Lower leg skin (tissue), 3 donors: ENCODE measurements around the gene UBL4B.

Source experiments
- CTCF ChIP-seq, 3 donors: fragments of 450-650 bp; IDR thresholded peaks; one replicate each; pipeline ENCODE4 v1.5.1; 2016; ENCODE audit warnings: antibody characterized with exemption in 3 of 3, mild to moderate bottlenecking in 3 of 3, moderate library complexity in 2 of 3
- POLR2A ChIP-seq, 2 donors: fragments of 450-650 bp; IDR thresholded peaks; one replicate each; pipeline ENCODE4 v1.6.1; 2016 to 2017; ENCODE audit warnings: antibody characterized with exemption in 2 of 2, mild to moderate bottlenecking in 1 of 2, moderate library complexity in 1 of 2

GRCh38 chr1:110092991-110093390 lies 19.3 kb upstream of the UBL4B start:
- TF ChIP-seq CTCF (IDR thresholded peaks at IDR 0.05) (no peak), POLR2A (IDR thresholded peaks at IDR 0.05) (no peak)
